HepG2 (cell line): ENCODE data around the gene PEX7.

Experiments used
- EZH2 ChIP-seq: conservative IDR thresholded peaks from 2 replicates; pipeline ENCODE4 v1.6.1; 2012; ENCODE audit warnings: mild to moderate bottlenecking, low read depth, low read length, moderate library complexity
- SRSF9 ChIP-seq: fragments of 200-400 bp; formaldehyde crosslinking; IDR thresholded peaks from 2 replicates; pipeline ENCODE4 v1.6.1; 2018; ENCODE audit warnings: borderline replicate concordance, mild to moderate bottlenecking, low read depth, low read length; ENCODE audit not compliant: insufficient read depth, poor library complexity, severe bottlenecking
- TAF15 ChIP-seq: fragments of 200-400 bp; formaldehyde crosslinking; IDR thresholded peaks from one replicate; pipeline ENCODE4 v1.6.1; 2018; ENCODE audit warnings: mild to moderate bottlenecking, low read depth, low read length; ENCODE audit not compliant: poor library complexity, severe bottlenecking
- TBP ChIP-seq: sonication (generic); formaldehyde crosslinking; IDR thresholded peaks from 2 replicates; pipeline ENCODE4 v1.5.0; 2020; ENCODE audit warnings: missing genetic modification reagents
- ZBTB21 ChIP-seq: sonication (generic); formaldehyde crosslinking; IDR thresholded peaks from 2 replicates; pipeline ENCODE4 v1.4.0; 2020; ENCODE audit warnings: missing genetic modification reagents
- ZNF335 ChIP-seq: sonication (generic); formaldehyde crosslinking; IDR thresholded peaks from 2 replicates; pipeline ENCODE4 v1.4.0; 2020; ENCODE audit warnings: missing genetic modification reagents
- TF ChIP-seq, protein P1 (sequence below): sonication (generic); formaldehyde crosslinking; IDR thresholded peaks from 2 replicates; pipeline ENCODE4 v1.4.0; 2020; ENCODE audit warnings: missing genetic modification reagents, mild to moderate bottlenecking, borderline replicate concordance
- TF ChIP-seq, protein P2 (sequence below), 2 experiments: IDR thresholded peaks; 2 replicates each; pipeline ENCODE4 v1.6.1; 2011 to 2012; ENCODE audit warnings: low read length in 2 of 2, borderline replicate concordance in 1 of 2, low read depth in 1 of 2, mild to moderate bottlenecking in 1 of 2, moderate library complexity in 1 of 2

DNA sequence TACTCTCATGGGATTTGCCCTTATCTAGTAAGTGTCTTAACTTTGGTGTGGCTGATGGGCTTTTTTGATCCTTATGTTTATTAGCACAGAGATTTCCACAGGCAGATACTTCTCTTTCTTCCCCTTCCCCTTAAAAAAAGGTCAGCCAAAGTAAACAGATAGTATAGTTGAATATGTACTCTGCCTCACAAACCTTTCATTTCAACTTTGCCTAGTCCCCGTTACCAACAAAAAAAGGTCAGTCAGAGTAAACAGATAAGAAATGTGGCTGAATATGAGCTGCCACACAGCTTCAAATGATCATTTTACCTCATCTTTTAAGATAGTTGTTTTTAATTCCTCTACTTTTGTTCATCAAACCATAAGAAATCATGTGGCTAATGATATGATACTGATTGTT, 65.6 kb downstream of the PEX7 start:
- TF ChIP-seq SRSF9: no peak
- no peak for TF ChIP-seq TBP (CRISPR knock-in tag)
- TF ChIP-seq, protein P1, sequence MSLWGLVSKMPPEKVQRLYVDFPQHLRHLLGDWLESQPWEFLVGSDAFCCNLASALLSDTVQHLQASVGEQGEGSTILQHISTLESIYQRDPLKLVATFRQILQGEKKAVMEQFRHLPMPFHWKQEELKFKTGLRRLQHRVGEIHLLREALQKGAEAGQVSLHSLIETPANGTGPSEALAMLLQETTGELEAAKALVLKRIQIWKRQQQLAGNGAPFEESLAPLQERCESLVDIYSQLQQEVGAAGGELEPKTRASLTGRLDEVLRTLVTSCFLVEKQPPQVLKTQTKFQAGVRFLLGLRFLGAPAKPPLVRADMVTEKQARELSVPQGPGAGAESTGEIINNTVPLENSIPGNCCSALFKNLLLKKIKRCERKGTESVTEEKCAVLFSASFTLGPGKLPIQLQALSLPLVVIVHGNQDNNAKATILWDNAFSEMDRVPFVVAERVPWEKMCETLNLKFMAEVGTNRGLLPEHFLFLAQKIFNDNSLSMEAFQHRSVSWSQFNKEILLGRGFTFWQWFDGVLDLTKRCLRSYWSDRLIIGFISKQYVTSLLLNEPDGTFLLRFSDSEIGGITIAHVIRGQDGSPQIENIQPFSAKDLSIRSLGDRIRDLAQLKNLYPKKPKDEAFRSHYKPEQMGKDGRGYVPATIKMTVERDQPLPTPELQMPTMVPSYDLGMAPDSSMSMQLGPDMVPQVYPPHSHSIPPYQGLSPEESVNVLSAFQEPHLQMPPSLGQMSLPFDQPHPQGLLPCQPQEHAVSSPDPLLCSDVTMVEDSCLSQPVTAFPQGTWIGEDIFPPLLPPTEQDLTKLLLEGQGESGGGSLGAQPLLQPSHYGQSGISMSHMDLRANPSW (CRISPR knock-in tag): no peak
- TF ChIP-seq TAF15: no peak
- no peak for TF ChIP-seq EZH2
- no peak for TF ChIP-seq ZBTB21 (CRISPR knock-in tag)
- no peak for TF ChIP-seq ZNF335
- TF ChIP-seq, protein P2, sequence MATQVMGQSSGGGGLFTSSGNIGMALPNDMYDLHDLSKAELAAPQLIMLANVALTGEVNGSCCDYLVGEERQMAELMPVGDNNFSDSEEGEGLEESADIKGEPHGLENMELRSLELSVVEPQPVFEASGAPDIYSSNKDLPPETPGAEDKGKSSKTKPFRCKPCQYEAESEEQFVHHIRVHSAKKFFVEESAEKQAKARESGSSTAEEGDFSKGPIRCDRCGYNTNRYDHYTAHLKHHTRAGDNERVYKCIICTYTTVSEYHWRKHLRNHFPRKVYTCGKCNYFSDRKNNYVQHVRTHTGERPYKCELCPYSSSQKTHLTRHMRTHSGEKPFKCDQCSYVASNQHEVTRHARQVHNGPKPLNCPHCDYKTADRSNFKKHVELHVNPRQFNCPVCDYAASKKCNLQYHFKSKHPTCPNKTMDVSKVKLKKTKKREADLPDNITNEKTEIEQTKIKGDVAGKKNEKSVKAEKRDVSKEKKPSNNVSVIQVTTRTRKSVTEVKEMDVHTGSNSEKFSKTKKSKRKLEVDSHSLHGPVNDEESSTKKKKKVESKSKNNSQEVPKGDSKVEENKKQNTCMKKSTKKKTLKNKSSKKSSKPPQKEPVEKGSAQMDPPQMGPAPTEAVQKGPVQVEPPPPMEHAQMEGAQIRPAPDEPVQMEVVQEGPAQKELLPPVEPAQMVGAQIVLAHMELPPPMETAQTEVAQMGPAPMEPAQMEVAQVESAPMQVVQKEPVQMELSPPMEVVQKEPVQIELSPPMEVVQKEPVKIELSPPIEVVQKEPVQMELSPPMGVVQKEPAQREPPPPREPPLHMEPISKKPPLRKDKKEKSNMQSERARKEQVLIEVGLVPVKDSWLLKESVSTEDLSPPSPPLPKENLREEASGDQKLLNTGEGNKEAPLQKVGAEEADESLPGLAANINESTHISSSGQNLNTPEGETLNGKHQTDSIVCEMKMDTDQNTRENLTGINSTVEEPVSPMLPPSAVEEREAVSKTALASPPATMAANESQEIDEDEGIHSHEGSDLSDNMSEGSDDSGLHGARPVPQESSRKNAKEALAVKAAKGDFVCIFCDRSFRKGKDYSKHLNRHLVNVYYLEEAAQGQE (IDR thresholded peaks at IDR 0.05; ENCODE audit: borderline replicate concordance in 1 of 2, low read depth in 1 of 2, low read length in 2 of 2): no peak
